BLaER1 treated with 17β-estradiol and CSF1 and Interleukin-3, amounts not matched to agents 10 nM and 100 nM (cell line): ENCODE results near the gene GTSF1L.

Experiments
- H3K27ac ChIP-seq, 11 experiments: shearing (Covaris generic); formaldehyde crosslinking; 2 replicates each; pipeline ENCODE4 v1.8.1; 2022
- H3K27me3 ChIP-seq, 11 experiments: shearing (Covaris generic); formaldehyde crosslinking; 2 replicates each; pipeline ENCODE4 v1.8.1; 2022
- H3K36me3 ChIP-seq, 11 experiments: shearing (Covaris generic); formaldehyde crosslinking; 2 replicates each; pipeline ENCODE4 v1.8.1; 2022
- H3K4me1 ChIP-seq, 10 experiments: shearing (Covaris generic); formaldehyde crosslinking; 2 replicates each; pipeline ENCODE4 v1.8.1; 2022
- H3K4me2 ChIP-seq, 11 experiments: shearing (Covaris generic); formaldehyde crosslinking; 2 replicates each; pipeline ENCODE4 v1.8.1; 2022
- H3K4me3 ChIP-seq, 10 experiments: shearing (Covaris generic); formaldehyde crosslinking; 2 replicates each; pipeline ENCODE4 v1.8.1; 2022
- H3K9ac ChIP-seq, 11 experiments: shearing (Covaris generic); formaldehyde crosslinking; 2 replicates each; pipeline ENCODE4 v1.8.1; 2022
- H3K9me3 ChIP-seq, 11 experiments: shearing (Covaris generic); formaldehyde crosslinking; replicated peaks in 1 of 11; 2 replicates each; pipeline ENCODE4 v1.8.1; 2022
- H4K20me1 ChIP-seq, 11 experiments: shearing (Covaris generic); formaldehyde crosslinking; 2 replicates each; pipeline ENCODE4 v1.8.1; 2022
- Cebpa-rat ChIP-seq, 11 experiments: shearing (Covaris generic); IDR thresholded peaks; 2 replicates each; pipeline ENCODE4 v1.8.1; 2022

The GTSF1L gene

GRCh38 chr20:43702502-43702901, 24.3 kb downstream of the GTSF1L start:
- no peak overlapping the region for H3K4me3 ChIP-seq
- no peak for TF ChIP-seq Cebpa-rat (IDR thresholded peaks at IDR 0.05)
- no peak overlapping the region for H3K4me2 ChIP-seq
- no peaks in the 10 kb centered on the region for H3K27me3 ChIP-seq
- H3K4me1 ChIP-seq = no peaks in the 10 kb centered on the region
- no peak overlapping the region for H3K27ac ChIP-seq
- H3K36me3 ChIP-seq = peaks cover 0 to 100% (median 94%) of the 10 kb centered on the region in 11 experiments; a peak in 21 of 22 replicates
- no peak overlapping the region for H3K9ac ChIP-seq
- peaks cover 0 to 54% (median 20%) of the 10 kb centered on the region in 11 experiments; a peak in 10 of 22 replicates for H4K20me1 ChIP-seq
- no peaks in the 10 kb centered on the region for H3K9me3 ChIP-seq

DNA sequence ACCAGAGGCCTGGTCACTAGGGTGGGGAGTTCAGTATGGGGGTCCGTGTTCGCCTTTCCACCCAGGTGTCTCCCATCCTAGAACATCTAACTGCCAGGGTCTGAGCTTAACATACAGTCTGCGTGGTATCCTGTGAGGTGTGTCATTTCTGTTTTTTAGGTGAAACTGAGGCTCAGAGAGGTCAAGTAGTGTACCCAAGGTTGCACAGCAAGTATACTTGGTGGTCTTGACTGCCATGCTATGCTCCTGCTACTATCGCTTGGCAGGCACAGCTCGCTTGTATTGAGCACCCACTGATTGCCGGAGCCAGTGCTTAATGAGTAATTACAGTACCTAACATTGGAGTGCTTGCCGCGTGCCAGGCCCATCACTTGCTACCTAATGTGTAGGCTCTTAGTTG, 26.2 kb downstream of the GTSF1L start:
- peaks cover 0 to 100% (median 96%) of the 10 kb centered on the region in 11 experiments; a peak in 21 of 22 replicates for H3K36me3 ChIP-seq
- no peak overlapping the region for H3K9ac ChIP-seq
- H3K9me3 ChIP-seq = no peaks in the 10 kb centered on the region
- peaks cover 0 to 62% (median 22%) of the 10 kb centered on the region in 11 experiments; a peak in 10 of 22 replicates for H4K20me1 ChIP-seq
- no peak overlapping the region for H3K4me2 ChIP-seq
- H3K4me3 ChIP-seq = no peak overlapping the region
- no peak overlapping the region for H3K27ac ChIP-seq
- TF ChIP-seq Cebpa-rat (IDR thresholded peaks at IDR 0.05) = no peak
- no peaks in the 10 kb centered on the region for H3K4me1 ChIP-seq
- H3K27me3 ChIP-seq = no peaks in the 10 kb centered on the region

- Histone ChIP-seq H3K27me3 (no peaks in the 10 kb centered on the region), H3K4me3 (no peak overlapping the region), H3K27ac (no peak overlapping the region), H3K9me3 (no peaks in the 10 kb centered on the region), H3K9ac (no peak overlapping the region), H4K20me1 (peaks cover 0 to 67% (median 21%) of the 10 kb centered on the region in 11 experiments; a peak in 10 of 22 replicates), H3K4me2 (no peak overlapping the region), H3K36me3 (peaks cover 0 to 100% (median 96%) of the 10 kb centered on the region in 11 experiments; a peak in 21 of 22 replicates), H3K4me1 (no peaks in the 10 kb centered on the region)
- no peak for TF ChIP-seq Cebpa-rat (IDR thresholded peaks at IDR 0.05)
Observed at GRCh38 chr20:43699941-43700565, 26.7 kb downstream of the GTSF1L start.

- Histone ChIP-seq H3K4me2 (no peak overlapping the region), H4K20me1 (peaks cover 0 to 34% (median 6%) of the 10 kb centered on the region in 11 experiments; a peak in 8 of 22 replicates), H3K9me3 (no peaks in the 10 kb centered on the region), H3K36me3 (peaks cover 0 to 100% (median 94%) of the 10 kb centered on the region in 11 experiments; a peak in 20 of 22 replicates), H3K27me3 (no peaks in the 10 kb centered on the region), H3K9ac (no peak overlapping the region), H3K27ac (no peak overlapping the region), H3K4me3 (no peak overlapping the region), H3K4me1 (no peaks in the 10 kb centered on the region)
- no peak for TF ChIP-seq Cebpa-rat (IDR thresholded peaks at IDR 0.05)
Observed at GRCh38 chr20:43695571-43695970, 31.2 kb downstream of the GTSF1L start.

GRCh38 chr20:43694763-43695162, 32.0 kb downstream of the GTSF1L start:
- H3K4me3 ChIP-seq = no peak overlapping the region
- no peaks in the 10 kb centered on the region for H3K4me1 ChIP-seq
- peaks cover 0 to 31% (median 6%) of the 10 kb centered on the region in 11 experiments; a peak in 9 of 22 replicates for H4K20me1 ChIP-seq
- H3K4me2 ChIP-seq = no peak overlapping the region
- no peaks in the 10 kb centered on the region for H3K9me3 ChIP-seq
- H3K9ac ChIP-seq = no peak overlapping the region
- H3K27me3 ChIP-seq = no peaks in the 10 kb centered on the region
- no peak overlapping the region for H3K27ac ChIP-seq
- peaks cover 0 to 100% (median 94%) of the 10 kb centered on the region in 11 experiments; a peak in 19 of 22 replicates for H3K36me3 ChIP-seq
- TF ChIP-seq Cebpa-rat (IDR thresholded peaks at IDR 0.05) = no peak

DNA sequence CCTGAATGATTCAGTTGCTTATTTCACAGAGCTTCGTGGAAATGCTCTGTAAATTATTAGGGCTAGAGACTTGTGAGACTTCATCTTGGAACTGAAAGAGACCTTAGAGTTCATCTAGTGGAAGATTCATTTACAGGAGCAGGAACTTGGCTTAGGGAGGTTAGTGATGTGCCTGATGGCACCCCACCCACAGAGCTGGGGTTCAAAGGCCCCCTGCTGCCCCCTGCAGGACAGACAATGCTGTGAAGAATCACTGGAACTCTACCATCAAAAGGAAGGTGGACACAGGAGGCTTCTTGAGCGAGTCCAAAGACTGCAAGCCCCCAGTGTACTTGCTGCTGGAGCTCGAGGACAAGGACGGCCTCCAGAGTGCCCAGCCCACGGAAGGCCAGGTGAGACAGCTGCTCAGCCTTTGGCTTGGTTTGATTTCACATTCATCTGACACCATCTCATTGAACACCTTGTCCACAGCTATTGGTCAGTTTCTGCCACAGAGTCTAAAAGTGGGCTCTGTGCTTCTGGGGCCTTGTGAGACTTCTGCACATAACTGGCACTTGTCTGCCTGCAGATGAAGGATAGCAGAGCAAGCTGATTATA, 34.8 kb downstream of the GTSF1L start:
- Histone ChIP-seq H3K27me3 (no peaks in the 10 kb centered on the region), H4K20me1 (peaks cover 0 to 56% (median 16%) of the 10 kb centered on the region in 11 experiments; a peak in 9 of 22 replicates), H3K4me1 (peaks cover 0 to under 1% (median 0%) of the 10 kb centered on the region in 10 experiments; a peak in 1 of 20 replicates), H3K9ac (no peak overlapping the region), H3K36me3 (peaks cover 0 to 100% (median 98%) of the 10 kb centered on the region in 11 experiments; a peak in 19 of 22 replicates), H3K27ac (no peak overlapping the region), H3K9me3 (no peaks in the 10 kb centered on the region), H3K4me2 (no peak overlapping the region), H3K4me3 (no peak overlapping the region)
- no peak for TF ChIP-seq Cebpa-rat (IDR thresholded peaks at IDR 0.05)

- TF ChIP-seq Cebpa-rat (IDR thresholded peaks at IDR 0.05) = no peak
- Histone ChIP-seq H3K27ac (no peak overlapping the region), H3K4me1 (peaks cover 0 to 4% (median 0%) of the 10 kb centered on the region in 10 experiments; a peak in 1 of 20 replicates)
Observed at GRCh38 chr20:43690943-43691598, 35.7 kb downstream of the GTSF1L start.

GRCh38 chr20:43689165-43689564, 37.6 kb downstream of the GTSF1L start:
- H3K4me1 ChIP-seq = peaks cover 0 to 4% (median 0%) of the 10 kb centered on the region in 10 experiments; a peak in 1 of 20 replicates
- peaks cover 0 to 51% (median 21%) of the 10 kb centered on the region in 11 experiments; a peak in 11 of 22 replicates for H4K20me1 ChIP-seq
- no peak overlapping the region for H3K4me3 ChIP-seq
- H3K27ac ChIP-seq = no peak overlapping the region
- H3K27me3 ChIP-seq = no peaks in the 10 kb centered on the region
- peaks cover 0 to 100% (median 94%) of the 10 kb centered on the region in 11 experiments; a peak in 20 of 22 replicates for H3K36me3 ChIP-seq
- H3K9me3 ChIP-seq = no peaks in the 10 kb centered on the region
- no peak overlapping the region for H3K4me2 ChIP-seq
- TF ChIP-seq Cebpa-rat (IDR thresholded peaks at IDR 0.05) = no peak
- H3K9ac ChIP-seq = no peak overlapping the region

More at GRCh38 chr20:43690943-43691598, 35.7 kb downstream of the GTSF1L start:
- peaks cover 0 to 100% (median 98%) of the 10 kb centered on the region in 11 experiments; a peak in 20 of 22 replicates for H3K36me3 ChIP-seq
- no peak overlapping the region for H3K4me3 ChIP-seq
- H3K4me2 ChIP-seq = no peak overlapping the region
- no peak overlapping the region for H3K9ac ChIP-seq
- peaks cover 0 to 62% (median 25%) of the 10 kb centered on the region in 11 experiments; a peak in 11 of 22 replicates for H4K20me1 ChIP-seq
- H3K9me3 ChIP-seq = no peaks in the 10 kb centered on the region
- no peaks in the 10 kb centered on the region for H3K27me3 ChIP-seq

GRCh38 chr20:43686820-43687219, 40.0 kb downstream of the GTSF1L start:
- Histone ChIP-seq H3K4me2 (no peak overlapping the region), H3K27me3 (no peaks in the 10 kb centered on the region), H4K20me1 (peaks cover 0 to 66% (median 34%) of the 10 kb centered on the region in 11 experiments; a peak in 11 of 22 replicates), H3K9me3 (no peaks in the 10 kb centered on the region), H3K36me3 (peaks cover 0 to 100% (median 91%) of the 10 kb centered on the region in 11 experiments; a peak in 20 of 22 replicates), H3K4me3 (no peak overlapping the region), H3K9ac (no peak overlapping the region), H3K27ac (peak overlapping the region in 1 of 11 experiments; percentile 15; a peak in 2 of 22 replicates), H3K4me1 (peaks cover 5 to 19% (median 14%) of the 10 kb centered on the region in 10 experiments)
- no peak for TF ChIP-seq Cebpa-rat (IDR thresholded peaks at IDR 0.05)
